A549 treated with dexamethasone at 1 μM for 4 hours (cell line): ENCODE data around the gene TRIM25. TPM values are rescaled to one million over a fixed set of nuclear protein-coding genes. Genes with fewer than 3 reads are reported as not detected.

Experiments
- total RNA-seq: library from RNA; stranded (reverse); fragments of 200-300 nt; extraction: Qiagen RNA extraction; gene quantifications from 5 replicates; pipeline ENCODE4 v1.2.3, GENCODE V29; 2022

The TRIM25 gene
- total RNA-seq: 52.3 to 67.3 TPM (median 59.2 TPM) in 5 replicates

GRCh38 chr17:56913867-56914580, at the start of gene TRIM25:
Gene TRIM25 (minus strand): TSS chr17:56914049. CDS start chr17:56913988, 61 bp downstream.

GRCh38 chr17:56960596-56961538, 47.0 kb upstream of the TRIM25 start, which contains the start of gene COIL:
Gene COIL (minus strand): TSS chr17:56961050. CDS start chr17:56961019, 31 bp downstream.

Other genes starting within 250 kb of the TRIM25 start
- 1.5 to 2.3 TPM (median 1.8 TPM) in 5 replicates for gene C17orf67, start 80.1 kb downstream of the TRIM25 start, total RNA-seq
- gene DGKE, start 79.9 kb downstream of the TRIM25 start, total RNA-seq: 3.1 to 4.5 TPM (median 3.7 TPM) in 5 replicates
- gene COIL, start 47.0 kb upstream of the TRIM25 start, total RNA-seq: 15.3 to 17.8 TPM (median 16.3 TPM) in 5 replicates
- gene SCPEP1, start 64.1 kb upstream of the TRIM25 start, total RNA-seq: 35.8 to 42.5 TPM (median 36.3 TPM) in 5 replicates
- 46.0 to 60.5 TPM (median 55.6 TPM) in 5 replicates for gene AKAP1, start 171.2 kb upstream of the TRIM25 start, total RNA-seq